Stimulated activated naive CD4-positive, alpha-beta T cell treated with Interleukin-2 at 50 U/mL for 16 hours (primary cell): ENCODE results near the gene GPR62.
A peak's percentile ranks its signal among the peaks of the same experiment; 100 is the strongest.

Experiments used
- DNase-seq: peaks from one replicate; lab custom pipeline; 2025; lab: John Stamatoyannopoulos, UW

Gene GPR62

GRCh38 chr3:51938780-51939425, 16.3 kb upstream of the GPR62 start:
- DNase-seq: no peak

- no peak for DNase-seq
Measured at GRCh38 chr3:51940648-51941462, 14.3 kb upstream of the GPR62 start.

- DNase-seq: no peak
Measured at GRCh38 chr3:51941463-51941797, 13.8 kb upstream of the GPR62 start.

GRCh38 chr3:51941798-51942602, 13.2 kb upstream of the GPR62 start, which contains the start of the genes PARP3 and RRP9:
Gene PARP3 (plus strand): TSS chr3:51942363. CDS start chr3:51943356, 993 bp downstream.
Gene RRP9 (minus strand): TSS chr3:51941904. CDS start chr3:51941867, 37 bp downstream.
- peak; percentile 100 for DNase-seq

GRCh38 chr3:51942603-51943450, 12.4 kb upstream of the GPR62 start:
- peak; percentile 56 for DNase-seq

- no peak for DNase-seq
Measured at GRCh38 chr3:51943451-51944391, 11.5 kb upstream of the GPR62 start.

GRCh38 chr3:51944451-51945021, 10.6 kb upstream of the GPR62 start:
- DNase-seq: no peak

- no peak for DNase-seq
Measured at GRCh38 chr3:51945031-51945840, 9.9 kb upstream of the GPR62 start.

GRCh38 chr3:51945926-51946705, 9.1 kb upstream of the GPR62 start:
- DNase-seq: no peak

GRCh38 chr3:51946796-51947195, 8.4 kb upstream of the GPR62 start:
- DNase-seq: no peak

GRCh38 chr3:51947215-51947900, 7.8 kb upstream of the GPR62 start:
- DNase-seq: no peak

- no peak for DNase-seq
Measured at GRCh38 chr3:51948016-51948580, 7.1 kb upstream of the GPR62 start.

GRCh38 chr3:51949121-51949520, 6.1 kb upstream of the GPR62 start:
- no peak for DNase-seq

- DNase-seq: no peak
Measured at GRCh38 chr3:51950899-51951298, 4.3 kb upstream of the GPR62 start.

- no peak for DNase-seq
Measured at GRCh38 chr3:51953445-51953844, 1.7 kb upstream of the GPR62 start.

- DNase-seq: no peak
Measured at GRCh38 chr3:51954105-51954504, 1.1 kb upstream of the GPR62 start.

GRCh38 chr3:51954713-51955112, 468 bp upstream of the GPR62 start:
- no peak for DNase-seq
